NK-92 (cell line): ENCODE results near the gene G2E3.
"Not testable (repeated sequence)": the region's sequence is repeated elsewhere in the genome, so short reads cannot be mapped to it uniquely, and the experiment has no call there.

Source experiments
- DNase-seq: peaks from one replicate; lab custom pipeline; 2025; ENCODE audit not compliant: unreplicated experiment; lab: John Stamatoyannopoulos, UW

G2E3 gene

GRCh38 chr14:30558675-30559555 is at the start of gene G2E3:
Gene G2E3, plus strand, starts transcription at chr14:30559158. Its CDS starts 21,922 bp downstream, at chr14:30581080.
- DNase-seq = no peak

DNA sequence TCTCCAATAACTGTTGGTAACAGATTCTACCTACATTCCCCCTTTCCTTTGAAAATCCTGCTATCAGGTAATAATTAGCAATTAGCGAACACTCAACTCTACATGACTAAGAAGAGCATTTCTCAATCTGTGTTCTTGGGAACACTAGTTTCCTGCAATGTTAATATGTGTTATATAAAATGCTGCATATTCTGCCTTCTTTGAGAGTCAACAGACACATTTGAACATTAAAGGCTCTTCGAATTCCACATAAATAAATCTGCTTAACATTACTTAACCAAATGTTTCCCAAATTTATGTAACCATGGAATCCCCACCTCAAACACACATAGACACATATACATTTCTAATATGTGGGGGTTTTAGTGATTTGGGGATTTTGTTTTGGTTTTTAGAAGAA is 41.2 kb upstream of the G2E3 start:
- no peak for DNase-seq

DNA sequence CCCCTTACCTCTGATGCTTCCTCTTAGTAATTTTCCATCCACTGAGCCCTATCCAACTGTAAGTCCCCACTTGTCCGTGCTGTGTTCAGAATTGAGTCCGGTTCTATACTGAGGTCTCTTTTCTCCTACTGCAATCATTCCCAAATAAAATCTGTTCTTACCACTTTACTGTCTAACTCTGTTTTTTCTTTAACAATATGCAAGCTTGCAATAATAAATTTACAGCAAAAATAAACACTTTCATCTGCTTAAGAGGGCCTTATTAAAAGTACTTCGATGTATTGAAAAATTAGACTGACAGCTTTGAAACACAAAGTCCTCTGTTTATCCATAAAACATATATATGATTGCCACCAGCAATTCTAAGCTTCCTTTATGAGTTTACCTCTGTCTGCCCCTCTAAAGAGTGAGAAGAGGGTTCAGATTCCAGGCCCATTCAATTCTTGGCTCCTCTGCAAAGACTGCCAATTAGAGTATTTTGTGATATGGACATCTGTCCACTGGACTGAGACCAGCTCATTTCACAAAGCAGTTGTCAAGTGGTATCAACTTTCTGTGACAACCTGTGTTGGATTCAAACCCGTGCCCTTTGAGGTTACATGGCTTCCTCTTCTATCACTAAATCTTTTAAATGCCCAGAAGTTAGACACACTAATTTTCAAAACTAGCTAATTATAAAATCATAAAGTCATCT is 39.9 kb upstream of the G2E3 start:
- no peak for DNase-seq

DNA sequence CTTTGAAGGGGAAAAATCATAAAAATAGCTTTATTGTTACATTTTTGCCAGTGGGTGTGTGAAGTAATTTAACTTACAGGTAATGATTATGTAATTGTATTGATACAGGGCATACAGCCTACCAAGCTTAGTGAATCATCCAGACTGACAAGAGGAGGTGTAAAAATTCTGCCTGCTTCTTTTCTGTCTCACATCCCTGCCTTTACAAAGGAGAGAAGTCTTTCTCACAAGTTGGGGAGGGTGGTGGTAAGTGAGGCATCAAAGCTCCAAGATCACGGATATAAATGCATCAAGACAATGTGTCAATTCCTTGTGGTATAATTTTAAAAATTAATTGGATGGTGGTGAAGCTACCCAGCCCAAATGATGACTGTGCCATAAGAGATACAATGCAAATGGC is 39.0 kb upstream of the G2E3 start:
- no peak for DNase-seq

DNA sequence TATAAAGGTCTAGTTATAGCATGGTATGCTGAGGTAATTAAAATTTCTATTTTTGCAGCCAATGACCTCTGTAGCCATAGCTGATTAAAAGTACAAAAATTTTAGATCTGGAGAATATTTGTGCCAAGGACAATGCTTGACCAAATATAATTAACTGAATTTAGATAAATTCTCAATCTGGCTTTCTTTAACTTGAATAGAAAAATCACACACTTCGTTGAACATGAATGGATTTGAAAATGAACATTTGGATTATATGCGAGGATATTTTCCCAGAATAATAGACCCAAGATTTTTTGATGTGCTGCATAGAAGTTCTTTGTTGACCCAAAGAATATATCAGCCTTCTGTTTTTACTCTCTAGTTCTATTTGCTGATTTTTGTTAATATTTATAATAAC is 38.4 kb upstream of the G2E3 start:
- DNase-seq = no peak

GRCh38 chr14:30521899-30522736 is 36.8 kb upstream of the G2E3 start:
- no peak for DNase-seq

DNA sequence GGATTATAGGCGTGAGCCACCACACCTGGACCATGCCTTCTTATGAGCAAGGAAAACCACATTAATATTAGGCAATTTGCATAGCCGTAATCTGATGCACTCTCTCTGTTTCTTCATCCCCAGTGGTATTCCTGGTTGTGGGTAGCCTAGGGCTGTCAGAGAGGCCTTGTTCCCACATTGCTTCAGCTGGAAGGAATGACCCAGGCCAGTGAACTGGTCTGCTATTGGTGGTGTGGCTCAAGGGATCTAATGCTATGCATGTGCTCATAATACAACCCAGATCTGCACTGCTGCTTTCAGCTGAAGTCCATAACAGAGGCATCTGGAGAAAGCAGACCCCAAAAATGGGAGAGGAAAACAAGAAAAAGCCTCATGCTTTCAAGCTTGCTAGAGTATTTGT is 33.1 kb upstream of the G2E3 start:
- DNase-seq = no peak

DNA sequence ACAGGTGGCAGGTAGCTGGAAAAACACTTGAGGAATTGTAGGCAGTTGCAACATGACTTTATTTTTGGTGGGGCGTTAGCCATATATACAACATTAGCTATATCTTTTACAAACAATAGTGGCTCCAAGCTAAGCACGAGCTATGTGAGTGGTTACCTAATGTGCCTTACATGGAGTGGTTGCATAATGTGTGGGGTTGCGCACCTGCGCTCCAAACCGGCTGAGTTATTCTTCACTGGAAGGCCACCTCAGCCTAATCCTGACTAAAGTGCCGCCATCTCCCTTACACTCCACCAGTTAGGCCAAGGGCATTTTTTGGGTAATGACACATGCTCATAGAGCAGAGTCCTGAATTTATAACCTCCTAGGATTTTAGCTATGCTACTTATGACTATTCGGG is 31.8 kb upstream of the G2E3 start:
- DNase-seq = no peak

- no peak for DNase-seq
Measured at GRCh38 chr14:30528119-30528518, 30.8 kb upstream of the G2E3 start.

DNA sequence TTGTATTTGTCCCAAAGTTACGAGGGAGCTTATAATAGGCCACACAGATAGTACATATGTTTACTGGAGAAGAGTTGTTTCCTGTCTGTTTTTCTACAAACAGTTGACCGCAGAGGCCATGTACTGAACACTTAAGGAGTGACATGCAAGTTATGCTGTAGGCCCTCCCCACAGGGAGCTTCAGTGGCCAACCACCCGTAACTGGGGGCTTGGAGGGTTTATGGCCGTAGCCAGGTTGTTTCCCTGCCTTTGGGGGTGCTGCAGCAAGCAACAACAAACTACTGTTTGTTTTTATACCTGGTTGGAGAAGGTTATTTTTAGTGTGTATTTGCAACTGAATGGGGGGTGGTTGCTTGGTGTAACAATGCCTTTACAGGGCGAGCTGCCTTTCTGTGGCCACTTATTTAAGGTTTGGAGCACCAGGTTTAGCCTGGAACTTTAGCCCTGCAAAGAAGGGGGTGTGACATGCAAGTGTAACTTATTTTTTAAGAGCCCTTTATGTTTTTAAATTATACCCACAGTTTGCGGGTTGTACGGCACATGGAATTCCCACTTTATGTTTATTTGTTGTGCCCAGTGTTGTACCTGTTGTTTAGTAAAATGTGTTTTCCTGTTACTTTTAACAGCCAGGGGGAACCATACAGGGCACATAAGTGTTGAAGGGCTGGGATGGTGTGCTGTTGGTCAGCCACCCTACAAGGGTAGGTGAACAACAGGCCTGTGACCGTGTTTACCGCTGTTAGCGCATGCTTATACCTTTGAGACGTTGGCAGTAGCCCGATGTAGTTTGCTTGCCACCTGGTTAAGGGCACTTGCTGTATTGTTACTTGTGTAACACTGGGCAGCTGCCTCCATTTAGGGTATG is 29.9 kb upstream of the G2E3 start:
- no peak for DNase-seq

- DNase-seq = no peak
Measured at GRCh38 chr14:30532264-30532663, 26.7 kb upstream of the G2E3 start.

GRCh38 chr14:30533126-30533525 is 25.8 kb upstream of the G2E3 start:
- DNase-seq = no peak

DNA sequence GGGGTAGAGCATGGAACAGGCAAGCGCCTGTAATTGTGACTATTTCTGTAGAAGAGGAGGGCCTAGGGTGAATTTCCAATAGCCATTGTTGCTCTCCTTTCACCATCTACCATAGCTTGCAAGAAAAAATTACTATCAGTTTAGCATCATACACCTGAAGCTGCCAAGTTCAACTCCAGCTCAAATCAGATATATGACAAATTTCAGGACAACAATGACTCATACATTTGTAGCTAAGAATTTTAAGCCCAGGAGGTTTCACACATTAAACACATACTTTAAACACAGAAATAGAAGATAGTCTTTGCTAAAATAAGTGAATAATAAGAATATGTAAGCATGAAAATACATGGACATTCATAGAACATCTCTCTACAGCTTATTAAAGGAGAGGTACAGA is 17.6 kb upstream of the G2E3 start:
- DNase-seq = no peak

- DNase-seq = not testable (repeated sequence)
Measured at GRCh38 chr14:30546735-30547134, 12.2 kb upstream of the G2E3 start.

GRCh38 chr14:30547388-30548048 is 11.4 kb upstream of the G2E3 start:
- DNase-seq = no peak

DNA sequence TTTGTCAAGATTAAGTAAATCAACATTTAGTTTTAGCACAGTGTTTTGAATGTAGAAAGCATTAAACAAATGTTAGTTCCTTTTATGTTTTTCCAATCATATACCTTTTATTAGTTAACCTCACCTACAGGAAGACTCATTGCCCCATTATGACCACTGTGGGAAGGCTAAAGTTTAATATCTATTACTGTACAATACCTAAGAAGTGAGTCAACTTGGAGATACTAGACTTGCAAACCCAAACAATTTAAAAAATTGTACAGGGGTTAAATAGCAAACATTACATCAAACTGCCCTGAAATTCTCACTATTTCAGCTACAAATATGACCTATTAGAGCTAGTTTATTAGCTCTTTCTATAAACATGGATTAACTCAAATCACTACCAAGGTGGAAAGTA is 8.6 kb upstream of the G2E3 start:
- no peak for DNase-seq

- DNase-seq = no peak
Measured at GRCh38 chr14:30551460-30551859, 7.5 kb upstream of the G2E3 start.

- DNase-seq = no peak
Measured at GRCh38 chr14:30553311-30553989, 5.5 kb upstream of the G2E3 start.

DNA sequence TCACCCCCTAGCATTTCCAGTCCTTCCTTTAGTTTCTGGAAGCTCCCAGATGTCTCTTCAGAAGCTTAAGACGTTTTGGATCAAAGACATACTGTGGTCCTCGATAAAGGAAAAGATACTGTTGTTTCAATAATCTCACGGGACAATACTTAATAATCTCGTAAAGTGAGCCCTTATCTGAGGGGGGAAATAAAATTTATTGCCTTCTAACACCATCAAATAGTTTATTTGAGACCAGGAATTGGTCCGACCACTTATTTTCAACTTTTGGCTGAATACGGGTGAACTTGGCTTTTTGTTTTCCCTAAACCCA is 640 bp upstream of the G2E3 start:
- no peak for DNase-seq

- no peak for DNase-seq
Measured at GRCh38 chr14:30559638-30560091, 707 bp downstream of the G2E3 start.
